ENCODE data around the gene LMF1. TPM values are rescaled to one million over a fixed set of nuclear protein-coding genes. Genes with fewer than 3 reads are reported as not detected.

Gene LMF1
- total RNA-seq, 3 donors from 2014 or later (not counting 1 experiment from before 2014, with no cell fraction given), result 28.2 to 42.2 (median 41.2) TPM

DNA sequence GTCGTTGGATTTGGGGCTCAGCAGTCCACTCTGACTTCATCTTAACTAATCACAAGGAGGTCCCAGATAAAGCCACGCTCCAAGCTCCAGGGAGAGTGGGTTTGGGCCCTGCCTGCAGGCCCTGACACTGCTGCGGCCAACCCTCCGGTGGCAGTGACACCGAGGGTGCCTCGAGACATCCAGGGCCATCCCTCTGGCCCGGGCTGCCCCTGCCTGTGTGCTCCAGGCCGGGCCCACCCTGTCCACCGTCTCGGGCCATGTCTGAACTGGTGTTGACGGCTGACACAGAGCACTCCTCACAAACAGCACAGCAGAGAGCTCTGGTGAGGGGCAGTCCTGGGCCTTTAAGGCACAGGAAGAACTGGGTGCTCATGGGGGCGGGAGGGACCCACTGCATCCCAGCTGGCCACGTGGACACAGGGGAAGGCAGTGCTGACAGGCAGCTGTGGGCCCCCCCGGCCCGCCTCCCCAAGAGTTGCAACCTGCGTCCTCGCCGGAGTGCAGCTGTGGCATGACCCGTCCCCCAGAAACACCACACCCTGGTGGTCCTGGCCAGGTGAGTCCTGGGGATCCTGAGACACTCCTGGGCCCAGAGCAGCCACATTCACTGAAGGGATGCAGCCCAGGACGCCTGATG is 80.0 kb downstream of the LMF1 start:
- H3K27ac Mint-ChIP-seq, result no peak overlapping the region
- H3K4me3 Mint-ChIP-seq, result no peak overlapping the region
- no peak overlapping the region for H3K27ac ChIP-seq (ENCODE audit: low read length)
- H3K4me3 ChIP-seq (ENCODE audit: low read length), result no peak overlapping the region
- no peaks in the 10 kb centered on the region for H3K27me3 Mint-ChIP-seq (ENCODE audit: low read depth in 2 of 2)
- no peaks in the 10 kb centered on the region for H3K4me1 ChIP-seq (ENCODE audit: control insufficient read depth, insufficient read depth, low read length)
- no peaks in the 10 kb centered on the region for H3K9me3 Mint-ChIP-seq
- no peaks in the 10 kb centered on the region for H3K4me1 Mint-ChIP-seq
- intact Hi-C loops (cut with micrococcal nuclease), result no loop called here
- no peak for TF ChIP-seq CTCF (IDR thresholded peaks at IDR 0.05)
- no peak for DNase-seq
- 80% methylated on average over 20 of the region's 20 CpGs for WGBS (ENCODE audit: insufficient coverage)
- peaks cover 6% of the 10 kb centered on the region for H3K36me3 ChIP-seq (ENCODE audit: control insufficient read depth, insufficient read depth, low read length)
- no peaks in the 10 kb centered on the region for H3K27me3 ChIP-seq (ENCODE audit: control insufficient read depth, insufficient read depth, low read length)
- H3K36me3 Mint-ChIP-seq, result no peaks in the 10 kb centered on the region
- no peaks in the 10 kb centered on the region for H3K9me3 ChIP-seq (ENCODE audit: control insufficient read depth, insufficient read depth, low read length)
- ATAC-seq, result no peak

- DNase-seq, result no peak
- Histone ChIP-seq H3K27me3 (ENCODE audit: control insufficient read depth, insufficient read depth, low read length) (no peaks in the 10 kb centered on the region), H3K27ac (ENCODE audit: low read length) (no peak overlapping the region), H3K4me3 (ENCODE audit: low read length) (no peak overlapping the region), H3K36me3 (ENCODE audit: control insufficient read depth, insufficient read depth, low read length) (peaks cover 6% of the 10 kb centered on the region), H3K9me3 (ENCODE audit: control insufficient read depth, insufficient read depth, low read length) (peaks cover 2% of the 10 kb centered on the region), H3K4me1 (ENCODE audit: control insufficient read depth, insufficient read depth, low read length) (no peaks in the 10 kb centered on the region)
- Mint-ChIP-seq H3K27me3 (ENCODE audit: low read depth in 2 of 2) (no peaks in the 10 kb centered on the region), H3K27ac (no peak overlapping the region), H3K36me3 (no peaks in the 10 kb centered on the region), H3K4me1 (no peaks in the 10 kb centered on the region), H3K9me3 (no peaks in the 10 kb centered on the region), H3K4me3 (no peak overlapping the region)
- intact Hi-C loops (cut with micrococcal nuclease), result no loop called here
- no peak for ATAC-seq
- TF ChIP-seq CTCF (IDR thresholded peaks at IDR 0.05), result no peak
- WGBS (ENCODE audit: insufficient coverage), result 87% methylated on average over 15 of the region's 15 CpGs
Measured at GRCh38 chr16:890217-890616, 80.6 kb downstream of the LMF1 start.

DNA sequence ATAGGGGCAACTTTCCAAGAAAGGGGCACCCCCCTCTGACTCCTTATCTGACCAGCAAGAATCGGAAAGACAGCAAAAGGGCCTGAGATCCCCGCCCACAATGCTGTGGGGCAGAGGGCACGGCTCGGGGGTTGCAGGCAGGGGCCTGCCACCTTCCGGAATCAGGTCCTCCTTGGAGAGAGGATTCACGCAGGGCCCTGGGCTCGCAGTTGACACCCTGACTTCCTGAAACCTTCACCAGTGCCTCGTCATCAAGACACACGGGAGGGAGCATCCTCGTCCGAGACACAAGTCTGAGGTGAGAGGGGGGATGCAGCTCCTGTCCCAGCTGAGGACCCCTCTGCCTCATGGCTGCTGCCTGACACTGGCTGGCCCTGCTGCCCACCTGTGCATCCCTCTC is 81.2 kb downstream of the LMF1 start:
- WGBS (ENCODE audit: insufficient coverage), result 91% methylated on average over 11 of the region's 11 CpGs
- Mint-ChIP-seq H3K4me1 (no peaks in the 10 kb centered on the region), H3K4me3 (no peak overlapping the region), H3K27ac (no peak overlapping the region), H3K36me3 (no peaks in the 10 kb centered on the region), H3K9me3 (no peaks in the 10 kb centered on the region), H3K27me3 (ENCODE audit: low read depth in 2 of 2) (no peaks in the 10 kb centered on the region)
- Histone ChIP-seq H3K36me3 (ENCODE audit: control insufficient read depth, insufficient read depth, low read length) (peaks cover 6% of the 10 kb centered on the region), H3K27me3 (ENCODE audit: control insufficient read depth, insufficient read depth, low read length) (no peaks in the 10 kb centered on the region), H3K4me1 (ENCODE audit: control insufficient read depth, insufficient read depth, low read length) (no peaks in the 10 kb centered on the region), H3K4me3 (ENCODE audit: low read length) (no peak overlapping the region), H3K9me3 (ENCODE audit: control insufficient read depth, insufficient read depth, low read length) (peaks cover 7% of the 10 kb centered on the region), H3K27ac (ENCODE audit: low read length) (no peak overlapping the region)
- no peak for ATAC-seq
- no peak for DNase-seq
- intact Hi-C loops (cut with micrococcal nuclease), result no loop called here
- TF ChIP-seq CTCF (IDR thresholded peaks at IDR 0.05), result no peak

All from natural killer cell (primary cell).